Measurements from ENCODE around the gene ACMSD.
"Not testable (repeated sequence)": the region's sequence is repeated elsewhere in the genome, so short reads cannot be mapped to it uniquely, and the experiment has no call there.

The ACMSD gene

GRCh38 chr2:134842930-134843490 lies 4.6 kb downstream of the ACMSD start:
- no peaks in the 10 kb centered on the region for H3K4me1 ChIP-seq
- intact Hi-C loops (cut with DNase I; ENCODE audit: low total_unique reads): no loop called here
- no peak for TF ChIP-seq CTCF (IDR thresholded peaks at IDR 0.05)
- no peaks in the 10 kb centered on the region for H3K27me3 ChIP-seq
- H3K27ac ChIP-seq: no peak overlapping the region
- no peaks in the 10 kb centered on the region for H3K36me3 ChIP-seq
- no peak for DNase-seq
- H3K9me3 ChIP-seq: peaks cover 0 to 3% (median 0%) of the 10 kb centered on the region in 3 donors
- no peak overlapping the region for H3K4me3 ChIP-seq

- intact Hi-C loops (cut with DNase I; ENCODE audit: low total_unique reads): no loop called here
- Histone ChIP-seq H3K36me3 (no peaks in the 10 kb centered on the region), H3K9me3 (peaks cover 0 to 6% (median 0%) of the 10 kb centered on the region in 3 donors), H3K27me3 (no peaks in the 10 kb centered on the region), H3K4me1 (no peaks in the 10 kb centered on the region), H3K4me3 (no peak overlapping the region), H3K27ac (no peak overlapping the region)
- no peak for DNase-seq
- no peak for TF ChIP-seq CTCF (IDR thresholded peaks at IDR 0.05)
These were observed 5.6 kb downstream of the ACMSD start for GRCh38 chr2:134843968-134844367.

- Histone ChIP-seq H3K4me3 (no peak overlapping the region), H3K9me3 (peaks cover 0 to 6% (median 0%) of the 10 kb centered on the region in 3 donors), H3K27ac (no peak overlapping the region), H3K4me1 (no peaks in the 10 kb centered on the region), H3K36me3 (no peaks in the 10 kb centered on the region), H3K27me3 (no peaks in the 10 kb centered on the region)
- intact Hi-C loops (cut with DNase I; ENCODE audit: low total_unique reads): no loop called here
- DNase-seq: no peak
- TF ChIP-seq CTCF (IDR thresholded peaks at IDR 0.05): no peak
These were observed 6.6 kb downstream of the ACMSD start for GRCh38 chr2:134845028-134845427.

GRCh38 chr2:134845719-134846118 lies 7.3 kb downstream of the ACMSD start:
- Histone ChIP-seq H3K9me3 (peaks cover 0 to 6% (median 0%) of the 10 kb centered on the region in 3 donors), H3K27me3 (no peaks in the 10 kb centered on the region), H3K27ac (no peak overlapping the region), H3K4me1 (no peaks in the 10 kb centered on the region), H3K4me3 (no peak overlapping the region), H3K36me3 (no peaks in the 10 kb centered on the region)
- no peak for TF ChIP-seq CTCF (IDR thresholded peaks at IDR 0.05)
- intact Hi-C loops (cut with DNase I; ENCODE audit: low total_unique reads): no loop called here
- DNase-seq: no peak

GRCh38 chr2:134846213-134846612 lies 7.8 kb downstream of the ACMSD start:
- no peak for DNase-seq
- Histone ChIP-seq H3K27me3 (no peaks in the 10 kb centered on the region), H3K27ac (no peak overlapping the region), H3K36me3 (no peaks in the 10 kb centered on the region), H3K4me1 (no peaks in the 10 kb centered on the region), H3K4me3 (no peak overlapping the region), H3K9me3 (peaks cover 0 to 6% (median 0%) of the 10 kb centered on the region in 3 donors)
- TF ChIP-seq CTCF (IDR thresholded peaks at IDR 0.05): no peak
- intact Hi-C loops (cut with DNase I; ENCODE audit: low total_unique reads): no loop called here

GRCh38 chr2:134847582-134847981 lies 9.2 kb downstream of the ACMSD start:
- H3K4me1 ChIP-seq; DNase-seq; H3K36me3 ChIP-seq; H3K4me3 ChIP-seq; H3K9me3 ChIP-seq; H3K27me3 ChIP-seq; H3K27ac ChIP-seq; intact Hi-C loops (cut with DNase I; ENCODE audit: low total_unique reads): not testable (repeated sequence)

Data from tibial artery (tissue), 4 donors.